Tibial nerve (tissue), 4 donors: Measurements from ENCODE around the gene GPX5. TPM values are rescaled to one million over a fixed set of nuclear protein-coding genes. Genes with fewer than 3 reads are reported as not detected.

Experiments
- DNase-seq, 2 donors: peaks; one replicate each; pipeline ENCODE4 v3.0.0-alpha.2; 2019; ENCODE audit warnings: low spot score in 2 of 2
- H3K27ac ChIP-seq, 4 donors: fragments of 200-600 bp; sonication (generic) in 3 of 4; one replicate each; pipeline ENCODE4 v1.5.1; 2017 to 2019; ENCODE audit warnings: mild to moderate bottlenecking in 1 of 4
- H3K27me3 ChIP-seq, 2 donors: fragments of 200-600 bp; sonication (generic) in 1 of 2; one replicate each; pipeline versions ENCODE4 v1.5.1 to v1.6.0; 2017 to 2019
- H3K36me3 ChIP-seq, 3 donors: fragments of 200-600 bp; sonication (generic); one replicate each; pipeline ENCODE4 v1.5.1; 2018 to 2019
- H3K4me1 ChIP-seq, 4 donors: fragments of 200-600 bp; sonication (generic) in 3 of 4; one replicate each; pipeline ENCODE4 v1.5.1; 2017 to 2019
- H3K4me3 ChIP-seq, 4 donors: fragments of 200-600 bp; sonication (generic) in 3 of 4; one replicate each; pipeline ENCODE4 v1.5.1; 2017 to 2019; ENCODE audit warnings: mild to moderate bottlenecking in 1 of 4, moderate library complexity in 1 of 4
- H3K9me3 ChIP-seq, 4 donors: fragments of 200-600 bp; sonication (generic) in 3 of 4; one replicate each; pipeline ENCODE4 v1.5.1; 2017 to 2019
- CTCF ChIP-seq, 5 experiments: fragments of 200-600 bp in 3 of 5; fragments of 450-650 bp in 2 of 5; sonication (generic) in 3 of 5; IDR thresholded peaks; one replicate each; pipeline ENCODE4 v1.5.1; 2016 to 2019; ENCODE audit warnings: antibody characterized with exemption in 5 of 5, mild to moderate bottlenecking in 3 of 5, moderate library complexity in 2 of 5
- EP300 ChIP-seq, 2 donors: sonication (generic); formaldehyde crosslinking; IDR thresholded peaks; one replicate each; pipeline ENCODE4 v1.6.1; 2017; ENCODE audit warnings: antibody characterized with exemption in 2 of 2, mild to moderate bottlenecking in 1 of 2
- POLR2A ChIP-seq, 2 donors: fragments of 450-650 bp; IDR thresholded peaks; one replicate each; pipeline ENCODE4 v1.6.1; 2017; ENCODE audit warnings: antibody characterized with exemption in 2 of 2, mild to moderate bottlenecking in 2 of 2, moderate library complexity in 2 of 2
- WGBS, 2 donors: methylation state at CpG; one replicate each; pipeline ENCODE4 v1.1.5; 2018; 5-methylcytosine and 5-hydroxymethylcytosine counted together
- total RNA-seq, 4 donors: library from RNA; depleted of rRNA; stranded (reverse); fragments of >200 nt; gene quantifications; one replicate each; pipeline ENCODE4 v1.1.0, GENCODE V29; 2016

Gene GPX5
- total RNA-seq, 4 donors from 2014 or later: not detected

DNA sequence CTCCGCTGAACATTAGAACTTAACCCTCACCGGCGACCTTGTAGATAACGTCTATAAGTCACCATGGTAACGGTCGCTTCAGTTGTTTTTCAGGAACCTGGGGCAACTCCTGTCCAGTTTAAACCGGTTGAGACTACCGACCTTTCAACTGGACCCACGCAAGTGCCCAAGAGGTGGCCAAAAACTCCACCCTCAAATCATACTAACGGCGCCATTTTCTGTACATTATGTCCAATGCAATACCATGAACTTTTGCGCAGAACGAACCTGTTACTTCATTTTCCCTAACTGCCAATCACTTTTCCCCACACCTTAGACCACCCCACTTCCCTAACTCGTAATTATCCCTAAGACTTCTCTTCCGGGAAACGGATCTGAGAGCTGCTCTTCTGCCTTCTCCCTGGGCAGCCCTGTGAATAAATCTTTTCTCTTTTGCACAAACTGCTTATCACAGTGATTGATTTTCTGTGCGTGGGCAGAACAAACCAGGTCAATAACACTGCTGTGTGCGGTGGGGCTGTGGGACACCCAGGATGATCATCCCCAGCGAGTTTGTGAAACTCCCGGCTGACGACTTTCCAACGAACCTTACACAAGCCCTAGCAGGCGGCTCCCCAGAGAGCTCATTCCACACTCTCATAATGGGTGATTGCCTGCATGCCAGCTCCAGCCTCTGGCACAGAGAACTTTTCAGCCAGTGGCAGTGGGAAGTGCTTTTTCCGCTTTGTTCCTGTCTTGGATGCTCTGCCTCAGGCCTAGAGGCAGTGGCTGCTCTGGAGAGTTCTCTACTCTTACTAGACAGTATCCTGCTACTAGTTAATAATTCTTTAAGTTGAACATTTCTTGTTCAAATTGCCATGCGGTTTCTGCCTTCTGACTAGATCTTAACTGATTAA, 28.6 kb downstream of the GPX5 start:
- WGBS, 2 donors: 20 to 21% methylated on average over 25 of the region's 25 CpGs
- TF ChIP-seq POLR2A (IDR thresholded peaks at IDR 0.05): no peak
- TF ChIP-seq EP300 (IDR thresholded peaks at IDR 0.05): no peak
- TF ChIP-seq CTCF (IDR thresholded peaks at IDR 0.05): no peak
- Histone ChIP-seq H3K4me1 (peaks cover 0 to 4% (median 0%) of the 10 kb centered on the region in 4 donors), H3K27ac (no peak overlapping the region), H3K36me3 (no peaks in the 10 kb centered on the region), H3K4me3 (peak overlapping the region in 2 of 4 donors; percentile 15 to 23), H3K9me3 (no peaks in the 10 kb centered on the region), H3K27me3 (peaks cover 0 to 9% of the 10 kb centered on the region in 2 donors)
- DNase-seq: no peak

DNA sequence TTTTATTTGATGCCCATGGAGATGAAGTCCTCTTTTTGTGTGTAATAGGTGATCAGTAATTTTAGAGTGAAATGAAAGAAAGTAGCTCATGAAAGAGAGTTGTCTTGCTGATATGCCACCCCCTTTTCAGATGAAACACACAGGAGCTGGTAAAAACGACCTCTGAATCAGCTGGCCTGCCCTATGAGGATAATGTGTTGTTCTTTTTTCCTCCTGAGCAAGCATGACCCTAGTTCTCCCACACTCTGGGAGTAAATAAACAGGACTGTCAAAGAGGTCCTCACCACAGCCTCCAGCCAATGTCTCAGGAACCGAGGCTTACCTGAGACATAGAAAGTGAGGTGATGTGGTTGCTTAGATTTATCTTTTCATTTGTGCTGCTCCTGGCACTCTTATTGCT, 29.5 kb downstream of the GPX5 start:
- Histone ChIP-seq H3K4me3 (no peak overlapping the region), H3K27ac (no peak overlapping the region), H3K4me1 (peaks cover 0 to 4% (median 0%) of the 10 kb centered on the region in 4 donors), H3K36me3 (no peaks in the 10 kb centered on the region), H3K9me3 (no peaks in the 10 kb centered on the region), H3K27me3 (peaks cover 0 to 9% of the 10 kb centered on the region in 2 donors)
- DNase-seq: no peak
- TF ChIP-seq CTCF (IDR thresholded peaks at IDR 0.05) (no peak), EP300 (IDR thresholded peaks at IDR 0.05) (no peak), POLR2A (IDR thresholded peaks at IDR 0.05) (no peak)
- 63 to 67% methylated on average over 2 of the region's 2 CpGs for WGBS, 2 donors

DNA sequence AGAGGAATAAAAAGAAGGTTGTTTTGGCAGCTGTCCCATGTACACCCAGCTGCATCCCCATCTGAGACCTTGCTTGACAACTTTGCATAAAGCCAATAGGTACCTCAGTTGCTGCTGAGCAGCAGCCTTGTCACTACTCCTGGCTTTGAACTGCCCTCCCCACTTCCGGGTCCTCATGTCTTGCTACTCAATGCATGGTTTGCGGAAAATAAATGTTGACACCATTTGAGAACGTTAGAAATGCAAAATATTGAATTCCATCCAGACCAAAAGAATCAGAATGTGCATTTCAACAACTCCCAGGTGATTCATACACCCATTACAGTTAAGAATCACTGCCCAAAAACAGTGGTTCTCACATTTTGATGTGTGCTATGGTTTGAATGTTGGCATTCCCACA, 32.9 kb downstream of the GPX5 start:
- 62 to 69% methylated on average over 3 of the region's 3 CpGs for whole genome bisulfite sequencing, 2 donors
- no peaks in the 10 kb centered on the region for H3K36me3 ChIP-seq
- no peak for TF ChIP-seq CTCF (IDR thresholded peaks at IDR 0.05)
- TF ChIP-seq POLR2A (IDR thresholded peaks at IDR 0.05): no peak
- no peak overlapping the region for H3K27ac ChIP-seq
- H3K4me3 ChIP-seq: no peak overlapping the region
- DNase-seq: no peak
- H3K9me3 ChIP-seq: no peaks in the 10 kb centered on the region
- peaks cover 0 to under 1% (median 0%) of the 10 kb centered on the region in 4 donors for H3K4me1 ChIP-seq
- peaks cover 0 to 3% of the 10 kb centered on the region in 2 donors for H3K27me3 ChIP-seq

DNA sequence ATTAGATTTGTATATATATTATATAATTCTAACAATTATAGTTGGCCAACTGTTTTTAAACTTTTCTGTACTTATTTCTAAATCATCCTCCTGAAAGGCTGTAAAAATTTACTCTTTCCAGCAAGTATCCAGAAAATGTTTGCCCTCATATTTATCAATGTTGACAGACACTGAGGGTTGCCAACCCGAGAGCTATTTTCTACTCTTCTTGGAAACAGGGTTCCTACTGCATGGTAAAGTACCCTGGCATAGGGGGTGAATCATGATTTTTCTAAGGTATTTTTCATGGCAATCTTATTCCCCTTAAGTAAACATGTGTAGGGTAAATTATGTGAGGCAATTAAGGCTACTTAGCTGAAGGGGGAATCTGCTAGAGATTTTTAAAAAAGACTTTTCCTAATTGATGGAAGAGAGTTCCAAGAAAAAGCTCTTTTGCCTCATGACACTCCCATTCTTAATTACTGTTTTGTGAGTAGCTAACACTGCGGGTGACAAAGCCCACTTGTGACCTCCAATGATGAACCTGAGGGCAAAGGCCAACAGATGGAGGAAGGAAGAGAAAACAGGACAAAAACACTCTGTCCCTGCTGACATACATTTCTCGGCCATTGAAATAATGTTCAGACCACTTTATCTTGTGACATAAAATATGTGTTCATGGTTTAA, 37.9 kb downstream of the GPX5 start:
- TF ChIP-seq EP300 (IDR thresholded peaks at IDR 0.05): no peak
- no peak for TF ChIP-seq CTCF (IDR thresholded peaks at IDR 0.05)
- Histone ChIP-seq H3K9me3 (no peaks in the 10 kb centered on the region), H3K27me3 (no peaks in the 10 kb centered on the region), H3K4me1 (no peaks in the 10 kb centered on the region), H3K4me3 (no peak overlapping the region), H3K36me3 (no peaks in the 10 kb centered on the region), H3K27ac (no peak overlapping the region)
- no peak for DNase-seq
- 31 to 32% methylated on average over 3 of the region's 3 CpGs for WGBS, 2 donors
